Endothelial cell of umbilical vein (primary cell): ENCODE results near the gene LYVE1. TPM values are rescaled to one million over a fixed set of nuclear protein-coding genes. Genes with fewer than 3 reads are reported as not detected.
A peak's percentile ranks its signal among the peaks of the same experiment; 100 is the strongest.

Source experiments
- BruUV-seq: library from RNA; stranded (reverse); fragments of 400-500 nt; replicated peaks from 2 replicates; lab custom pipeline; 2021; lab: Mats Ljungman, UMichigan
- CTCF ChIA-PET: fragments of 300-600, 350-600 bp; sonication (Branson Sonifier 250); formaldehyde crosslinking; loops from one replicate; lab custom pipeline; 2021; ENCODE audit warnings: antibody characterized with exemption, inconsistent platforms; lab: Charles Lee
- POLR2A ChIA-PET: fragments of 300-600, 350-600 bp; sonication (Branson Sonifier 250); formaldehyde crosslinking; loops from one replicate; lab custom pipeline; 2021; ENCODE audit warnings: antibody characterized with exemption, inconsistent platforms; lab: Charles Lee
- DNase-seq: peaks from one replicate; pipeline ENCODE4 v3.0.0-alpha.2; 2011; ENCODE audit warnings: low read depth, low spot score
- FAIRE-seq: peaks from 2 replicates; lab custom pipeline; 2011; peaks lifted over from hg19 to GRCh38; lab: Jason Lieb, UNC
- H2AFZ ChIP-seq: 2 replicates; pipeline ENCODE4 v1.6.0; 2012; ENCODE audit warnings: low read depth, low read length, control low read depth, inconsistent platforms
- H3K27ac ChIP-seq: 2 replicates; pipeline ENCODE4 v1.5.1; 2011; ENCODE audit warnings: low read depth, mild to moderate bottlenecking, control low read depth, low read length, moderate library complexity; ENCODE audit not compliant: insufficient read depth
- H3K27me3 ChIP-seq, 2 experiments: 2 replicates each; pipeline versions ENCODE4 v1.6.0 to v1.6.1; 2011; ENCODE audit warnings: low read length in 2 of 2, mixed read lengths in 1 of 2; ENCODE audit not compliant: control insufficient read depth in 2 of 2, insufficient read depth in 2 of 2
- H3K36me3 ChIP-seq, 2 experiments: 2 replicates in 1 of 2; 3 replicates in 1 of 2; pipeline ENCODE4 v1.5.1; 2011; ENCODE audit warnings: low read length in 2 of 2, mild to moderate bottlenecking in 1 of 2, moderate library complexity in 1 of 2; ENCODE audit not compliant: control insufficient read depth in 2 of 2, insufficient read depth in 2 of 2; ENCODE audit errors: extremely low read depth in 1 of 2
- H3K4me1 ChIP-seq: 3 replicates; pipeline ENCODE4 v1.5.1; 2011; ENCODE audit warnings: mild to moderate bottlenecking, low read length; ENCODE audit not compliant: control insufficient read depth, insufficient read depth; ENCODE audit errors: extremely low read depth
- H3K4me2 ChIP-seq: 2 replicates; pipeline ENCODE4 v1.6.1; 2011; ENCODE audit warnings: low read length, control low read depth, mixed read lengths; ENCODE audit not compliant: insufficient read depth
- H3K4me3 ChIP-seq, 3 experiments: fragments of 200-600 bp in 1 of 3; sonication (generic), shearing (Covaris generic) in 1 of 3; replicated peaks in 1 of 3; 2 replicates each; pipeline ENCODE4 v1.5.1; 2011 to 2016; ENCODE audit warnings: control low read depth in 3 of 3, low read length in 3 of 3, mild to moderate bottlenecking in 2 of 3, inconsistent platforms in 1 of 3, low read depth in 1 of 3, moderate library complexity in 1 of 3; ENCODE audit not compliant: insufficient read depth in 1 of 3
- H3K79me2 ChIP-seq: 2 replicates; pipeline ENCODE4 v1.6.0; 2012; ENCODE audit warnings: low read length, inconsistent platforms; ENCODE audit not compliant: control insufficient read depth, insufficient read depth
- H3K9ac ChIP-seq: replicated peaks from 2 replicates; pipeline ENCODE3; 2011; ENCODE audit warnings: low read length, control low read depth; ENCODE audit not compliant: insufficient read depth; ENCODE audit errors: extremely low read depth
- H3K9me1 ChIP-seq: replicated peaks from 3 replicates; pipeline ENCODE4 v1.6.0; 2011; ENCODE audit warnings: mild to moderate bottlenecking, low read length; ENCODE audit not compliant: control insufficient read depth, insufficient read depth; ENCODE audit errors: extremely low read depth
- H3K9me3 ChIP-seq: replicated peaks from 2 replicates; pipeline ENCODE4 v1.5.1; 2012; ENCODE audit warnings: low read length, inconsistent platforms; ENCODE audit not compliant: control insufficient read depth, insufficient read depth
- H4K20me1 ChIP-seq: replicated peaks from 2 replicates; pipeline ENCODE3; 2011; ENCODE audit warnings: mild to moderate bottlenecking, low read length; ENCODE audit not compliant: control insufficient read depth, insufficient read depth; ENCODE audit errors: extremely low read depth
- CTCF ChIP-seq, 2 donors: IDR thresholded peaks; 1 replicate in 1 of 2; 2 replicates in 1 of 2; pipeline ENCODE4 v1.5.1; 2011; ENCODE audit warnings: low read length in 2 of 2, mild to moderate bottlenecking in 2 of 2, moderate library complexity in 2 of 2, control low read depth in 1 of 2, inconsistent platforms in 1 of 2, low read depth in 1 of 2; ENCODE audit not compliant: insufficient read depth in 1 of 2; ENCODE audit errors: extremely low read depth in 1 of 2
- EZH2 ChIP-seq: IDR thresholded peaks from 2 replicates; pipeline ENCODE4 v1.6.1; 2012; ENCODE audit warnings: borderline replicate concordance, low read depth, mild to moderate bottlenecking, moderate library complexity, low read length, inconsistent platforms; ENCODE audit not compliant: severe bottlenecking
- FOS ChIP-seq: IDR thresholded peaks from 2 replicates; pipeline ENCODE4 v1.6.1; 2011; ENCODE audit warnings: mild to moderate bottlenecking, low read length, moderate library complexity, borderline replicate concordance; ENCODE audit not compliant: insufficient read depth
- JUN ChIP-seq: IDR thresholded peaks from 2 replicates; pipeline ENCODE4 v1.6.1; 2011; ENCODE audit warnings: borderline replicate concordance, low read depth; ENCODE audit not compliant: insufficient read length, insufficient read depth
- MAX ChIP-seq: IDR thresholded peaks from 2 replicates; pipeline ENCODE4 v1.6.1; 2011; ENCODE audit not compliant: insufficient read depth, insufficient read length
- MYC ChIP-seq: IDR thresholded peaks from one replicate; pipeline ENCODE4 v1.6.1; 2011; ENCODE audit warnings: mild to moderate bottlenecking, low read depth, low read length
- POLR2A ChIP-seq: IDR thresholded peaks from 2 replicates; pipeline ENCODE4 v1.6.1; 2012; ENCODE audit warnings: low read depth, mild to moderate bottlenecking, control low read depth, low read length
- POLR2AphosphoS5 ChIP-seq: IDR thresholded peaks from 2 replicates; pipeline ENCODE4 v1.6.1; 2012; ENCODE audit warnings: low read depth, mild to moderate bottlenecking, control low read depth, low read length, moderate library complexity; ENCODE audit not compliant: insufficient read depth
- dilution Hi-C: fragments of 300-500 bp; cut with MboI; formaldehyde crosslinking; loops from one replicate; pipeline ENCODE4 v1.15.0; 2019; ENCODE audit warnings: low sequenced_read_pairs; ENCODE audit not compliant: extremely low pct_ligation_motif_present
- intact Hi-C: fragments of 100-400 bp; cut with micrococcal nuclease; formaldehyde crosslinking; loops from one replicate; pipeline ENCODE4 v1.10.0; 2022
- polyA plus RNA-seq, 4 experiments: library from polyadenylated mRNA; depleted of rRNA in 3 of 4; stranded (reverse) in 3 of 4; unstranded in 1 of 4; fragments of >200 nt; gene quantifications; 2 replicates each; pipeline versions ENCODE4 v1.2.1 to v1.2.3, GENCODE V29; 2011 to 2012; ENCODE audit warnings: missing spikeins in 1 of 4
- total RNA-seq: library from RNA; stranded (reverse); gene quantifications from 2 replicates; pipeline ENCODE4 v1.2.3, GENCODE V29; 2021

Gene LYVE1
- total and polyA plus RNA-seq, 2 donors (not counting 3 experiments of a cell fraction or from before 2014, with no cell fraction given) = 4.6 to 7.6 TPM

- H3K4me2 ChIP-seq = no peak overlapping the region
- H3K9ac ChIP-seq = no peak overlapping the region
- no peak overlapping the region for H3K27ac ChIP-seq
- TF ChIP-seq MAX = no peak
- TF ChIP-seq MYC = no peak
- no peak for TF ChIP-seq POLR2A
- no peak for TF ChIP-seq FOS
- TF ChIP-seq POLR2AphosphoS5 = no peak
- TF ChIP-seq JUN = no peak
- no peak for TF ChIP-seq EZH2
- TF ChIP-seq CTCF (IDR thresholded peaks at IDR 0.05; ENCODE audit: extremely low read depth in 1 of 2, insufficient read depth in 1 of 2, low read depth in 1 of 2, low read length in 2 of 2) = peak; percentile 5 to 10
- H3K79me2 ChIP-seq = no peaks in the 10 kb centered on the region
- H3K4me3 ChIP-seq = no peak overlapping the region
- peak; percentile 52 for DNase-seq
- intact Hi-C loops (loop anchor here (1.0 to 2.0 kb wide), 4 partner anchors 27 to 221 kb away; partner anchors contain the start of gene RNF141), dilution Hi-C loops (no loop called here)
- no peak overlapping the region for H2AFZ ChIP-seq
- H3K9me3 ChIP-seq = no peaks in the 10 kb centered on the region
- no peaks in the 10 kb centered on the region for H3K27me3 ChIP-seq
- H3K4me1 ChIP-seq = peaks cover 7% of the 10 kb centered on the region
- no peak for FAIRE-seq
- H3K9me1 ChIP-seq = no peaks in the 10 kb centered on the region
- H3K36me3 ChIP-seq = no peaks in the 10 kb centered on the region
- ChIA-PET CTCF (interaction anchor here (0.6 to 3.7 kb wide), 36 partner anchors 8 to 227 kb away, joined by 3 to 45 read pairs (median 4); partner anchors contain the start of genes AMPD3, LYVE1 and RNF141), POLR2A (interaction anchor here (1.0 kb wide), 1 partner anchor 27 kb away, joined by 4 read pairs; the partner anchor contains the start of gene RNF141)
- BruUV-seq = no TSS peak
- no peaks in the 10 kb centered on the region for H4K20me1 ChIP-seq
Observed at GRCh38 chr11:10514202-10514601, 54.3 kb downstream of the LYVE1 start.
